ENCODE measurements around the gene APBB1IP.
"Not testable (repeated sequence)": the region's sequence is repeated elsewhere in the genome, so short reads cannot be mapped to it uniquely, and the experiment has no call there.

Gene APBB1IP

GRCh38 chr10:26437637-26438461 lies at the start of gene APBB1IP:
Gene APBB1IP, plus strand, starts transcription at chr10:26438341. Its CDS starts 53,986 bp downstream, at chr10:26492327.
- DNase-seq (ENCODE audit: low read depth): no peak

GRCh38 chr10:26389533-26389932 lies 48.6 kb upstream of the APBB1IP start:
- no peak for DNase-seq (ENCODE audit: low read depth)

- DNase-seq (ENCODE audit: low read depth): no peak
Measured at GRCh38 chr10:26391701-26392695, 46.1 kb upstream of the APBB1IP start.

GRCh38 chr10:26398353-26398752 lies 39.8 kb upstream of the APBB1IP start:
- not testable (repeated sequence) for DNase-seq (ENCODE audit: low read depth)

GRCh38 chr10:26407406-26407969 lies 30.7 kb upstream of the APBB1IP start:
- DNase-seq (ENCODE audit: low read depth): no peak

- DNase-seq (ENCODE audit: low read depth): no peak
Measured at GRCh38 chr10:26408858-26409494, 29.2 kb upstream of the APBB1IP start.

GRCh38 chr10:26410356-26410755 lies 27.8 kb upstream of the APBB1IP start:
- no peak for DNase-seq (ENCODE audit: low read depth)

GRCh38 chr10:26412932-26413331 lies 25.2 kb upstream of the APBB1IP start:
- no peak for DNase-seq (ENCODE audit: low read depth)

GRCh38 chr10:26413375-26413774 lies 24.8 kb upstream of the APBB1IP start:
- DNase-seq (ENCODE audit: low read depth): no peak

GRCh38 chr10:26417136-26417535 lies 21.0 kb upstream of the APBB1IP start:
- no peak for DNase-seq (ENCODE audit: low read depth)

GRCh38 chr10:26422977-26423376 lies 15.2 kb upstream of the APBB1IP start:
- DNase-seq (ENCODE audit: low read depth): no peak

- no peak for DNase-seq (ENCODE audit: low read depth)
Measured at GRCh38 chr10:26423722-26424121, 14.4 kb upstream of the APBB1IP start.

- no peak for DNase-seq (ENCODE audit: low read depth)
Measured at GRCh38 chr10:26430641-26431163, 7.4 kb upstream of the APBB1IP start.

- no peak for DNase-seq (ENCODE audit: low read depth)
Measured at GRCh38 chr10:26432938-26433337, 5.2 kb upstream of the APBB1IP start.

GRCh38 chr10:26435852-26436251 lies 2.3 kb upstream of the APBB1IP start:
- no peak for DNase-seq (ENCODE audit: low read depth)

- DNase-seq (ENCODE audit: low read depth): no peak
Measured at GRCh38 chr10:26436848-26437247, 1.3 kb upstream of the APBB1IP start.

- DNase-seq (ENCODE audit: low read depth): peak; percentile 75
Measured at GRCh38 chr10:26438534-26439341, 597 bp downstream of the APBB1IP start.

- DNase-seq (ENCODE audit: low read depth): no peak
Measured at GRCh38 chr10:26439406-26440087, 1.4 kb downstream of the APBB1IP start.

GRCh38 chr10:26440088-26440470 lies 1.9 kb downstream of the APBB1IP start:
- DNase-seq (ENCODE audit: low read depth): no peak

Measured in stimulated activated CD4-positive, alpha-beta T cell treated with anti-CD3 and anti-CD28 coated beads, Interleukin-2, amount 100 ng/mL, for 4 hours (primary cell).